Upper lobe of left lung (tissue), 4 donors: ENCODE data around the gene TMEM30A.

Experiments used
- EP300 ChIP-seq, 4 donors: sonication (generic); formaldehyde crosslinking; IDR thresholded peaks; one replicate each; pipeline ENCODE4 v1.5.1; 2017; ENCODE audit warnings: antibody characterized with exemption in 4 of 4, control low read depth in 2 of 4
- POLR2A ChIP-seq, 4 donors: fragments of 450-650 bp; IDR thresholded peaks; one replicate each; pipeline ENCODE4 v1.5.1; 2016 to 2017; ENCODE audit warnings: antibody characterized with exemption in 4 of 4, mild to moderate bottlenecking in 2 of 4
- POLR2AphosphoS5 ChIP-seq, 2 donors: sonication (generic); formaldehyde crosslinking; IDR thresholded peaks; one replicate each; pipeline ENCODE4 v1.5.1; 2017; ENCODE audit warnings: antibody characterized with exemption in 2 of 2
- TF ChIP-seq, protein P1 (sequence below), 6 experiments: fragments of 450-650 bp in 4 of 6; fragments of 200-600 bp in 2 of 6; sonication (generic) in 2 of 6; IDR thresholded peaks; one replicate each; pipeline ENCODE4 v1.5.1; 2016 to 2019; ENCODE audit warnings: antibody characterized with exemption in 6 of 6

GRCh38 chr6:75290136-75290945 is 5.7 kb upstream of the TMEM30A start:
- TF ChIP-seq, protein P1, sequence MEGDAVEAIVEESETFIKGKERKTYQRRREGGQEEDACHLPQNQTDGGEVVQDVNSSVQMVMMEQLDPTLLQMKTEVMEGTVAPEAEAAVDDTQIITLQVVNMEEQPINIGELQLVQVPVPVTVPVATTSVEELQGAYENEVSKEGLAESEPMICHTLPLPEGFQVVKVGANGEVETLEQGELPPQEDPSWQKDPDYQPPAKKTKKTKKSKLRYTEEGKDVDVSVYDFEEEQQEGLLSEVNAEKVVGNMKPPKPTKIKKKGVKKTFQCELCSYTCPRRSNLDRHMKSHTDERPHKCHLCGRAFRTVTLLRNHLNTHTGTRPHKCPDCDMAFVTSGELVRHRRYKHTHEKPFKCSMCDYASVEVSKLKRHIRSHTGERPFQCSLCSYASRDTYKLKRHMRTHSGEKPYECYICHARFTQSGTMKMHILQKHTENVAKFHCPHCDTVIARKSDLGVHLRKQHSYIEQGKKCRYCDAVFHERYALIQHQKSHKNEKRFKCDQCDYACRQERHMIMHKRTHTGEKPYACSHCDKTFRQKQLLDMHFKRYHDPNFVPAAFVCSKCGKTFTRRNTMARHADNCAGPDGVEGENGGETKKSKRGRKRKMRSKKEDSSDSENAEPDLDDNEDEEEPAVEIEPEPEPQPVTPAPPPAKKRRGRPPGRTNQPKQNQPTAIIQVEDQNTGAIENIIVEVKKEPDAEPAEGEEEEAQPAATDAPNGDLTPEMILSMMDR (IDR thresholded peaks at IDR 0.05) = no peak
- TF ChIP-seq POLR2AphosphoS5 (IDR thresholded peaks at IDR 0.05) (no peak), POLR2A (IDR thresholded peaks at IDR 0.05) (no peak), EP300 (IDR thresholded peaks at IDR 0.05) (no peak)
